Measurements from ENCODE around the gene FHOD3.

DNA sequence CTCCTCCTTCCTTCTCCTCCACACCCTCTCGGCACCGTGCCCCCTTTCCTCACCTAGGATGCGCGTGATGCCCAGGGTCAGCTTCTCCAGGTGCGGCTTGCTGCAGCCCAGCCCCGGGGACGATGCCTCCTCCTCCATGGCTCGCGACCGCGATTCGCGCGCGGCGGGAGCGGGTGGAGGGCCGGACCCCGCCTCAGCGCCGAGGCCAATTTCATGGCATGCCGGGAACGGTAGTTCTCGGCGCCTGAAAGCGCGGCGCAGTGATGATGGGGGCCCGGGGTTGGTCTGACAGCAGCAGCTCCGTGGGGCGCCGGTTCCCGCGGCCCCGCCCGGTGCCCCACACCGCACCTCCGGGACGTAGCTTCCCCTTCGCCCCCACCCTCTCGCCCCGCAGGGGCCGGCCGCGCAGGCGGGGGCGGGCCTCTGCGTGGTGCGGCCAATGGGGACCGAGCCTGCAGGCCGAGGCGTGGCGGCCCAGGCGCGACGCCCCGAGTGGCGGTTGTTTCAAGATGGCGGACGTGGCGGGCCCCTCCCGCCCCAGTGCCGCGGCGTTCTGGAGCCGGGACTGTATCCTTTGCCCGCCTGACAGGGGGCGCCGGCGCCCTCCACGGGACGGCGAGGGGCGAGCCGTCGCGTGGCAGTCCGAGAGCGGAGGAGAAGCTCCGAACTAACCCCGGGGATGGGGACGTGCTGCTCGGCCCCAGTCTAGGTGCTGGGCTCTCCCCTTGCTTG lies 531.3 kb downstream of the FHOD3 start, which contains the start of the genes KIAA1328 and TPGS2:
- TF ChIP-seq, protein P1, sequence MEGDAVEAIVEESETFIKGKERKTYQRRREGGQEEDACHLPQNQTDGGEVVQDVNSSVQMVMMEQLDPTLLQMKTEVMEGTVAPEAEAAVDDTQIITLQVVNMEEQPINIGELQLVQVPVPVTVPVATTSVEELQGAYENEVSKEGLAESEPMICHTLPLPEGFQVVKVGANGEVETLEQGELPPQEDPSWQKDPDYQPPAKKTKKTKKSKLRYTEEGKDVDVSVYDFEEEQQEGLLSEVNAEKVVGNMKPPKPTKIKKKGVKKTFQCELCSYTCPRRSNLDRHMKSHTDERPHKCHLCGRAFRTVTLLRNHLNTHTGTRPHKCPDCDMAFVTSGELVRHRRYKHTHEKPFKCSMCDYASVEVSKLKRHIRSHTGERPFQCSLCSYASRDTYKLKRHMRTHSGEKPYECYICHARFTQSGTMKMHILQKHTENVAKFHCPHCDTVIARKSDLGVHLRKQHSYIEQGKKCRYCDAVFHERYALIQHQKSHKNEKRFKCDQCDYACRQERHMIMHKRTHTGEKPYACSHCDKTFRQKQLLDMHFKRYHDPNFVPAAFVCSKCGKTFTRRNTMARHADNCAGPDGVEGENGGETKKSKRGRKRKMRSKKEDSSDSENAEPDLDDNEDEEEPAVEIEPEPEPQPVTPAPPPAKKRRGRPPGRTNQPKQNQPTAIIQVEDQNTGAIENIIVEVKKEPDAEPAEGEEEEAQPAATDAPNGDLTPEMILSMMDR (conservative IDR thresholded peaks at IDR 0.05; ENCODE audit: low read depth, low read length) = peak; percentile 55
- TF ChIP-seq RCOR1 (IDR thresholded peaks at IDR 0.05; ENCODE audit: insufficient replicate concordance, low read length) (peak; percentile 53), ELK1 (IDR thresholded peaks at IDR 0.05; ENCODE audit: borderline replicate concordance, low read depth, low read length) (no peak)
- TF ChIP-seq, protein P2, sequence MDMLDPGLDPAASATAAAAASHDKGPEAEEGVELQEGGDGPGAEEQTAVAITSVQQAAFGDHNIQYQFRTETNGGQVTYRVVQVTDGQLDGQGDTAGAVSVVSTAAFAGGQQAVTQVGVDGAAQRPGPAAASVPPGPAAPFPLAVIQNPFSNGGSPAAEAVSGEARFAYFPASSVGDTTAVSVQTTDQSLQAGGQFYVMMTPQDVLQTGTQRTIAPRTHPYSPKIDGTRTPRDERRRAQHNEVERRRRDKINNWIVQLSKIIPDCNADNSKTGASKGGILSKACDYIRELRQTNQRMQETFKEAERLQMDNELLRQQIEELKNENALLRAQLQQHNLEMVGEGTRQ (IDR thresholded peaks at IDR 0.05; ENCODE audit: low read depth, low read length) = no peak

All from IMR-90 (cell line).